HG03565 (cell line): ENCODE results near the gene AKAP10.
"Not testable (repeated sequence)": the region's sequence is repeated elsewhere in the genome, so short reads cannot be mapped to it uniquely, and the experiment has no call there.

ENCODE experiments used
- ATAC-seq: cut with Tn5 transposase; IDR thresholded peaks from one replicate; pipeline ENCODE4 v1.9.1; 2021; ENCODE audit warnings: mild to moderate bottlenecking, moderate library complexity; ENCODE audit not compliant: unreplicated experiment

AKAP10 gene, protein sequence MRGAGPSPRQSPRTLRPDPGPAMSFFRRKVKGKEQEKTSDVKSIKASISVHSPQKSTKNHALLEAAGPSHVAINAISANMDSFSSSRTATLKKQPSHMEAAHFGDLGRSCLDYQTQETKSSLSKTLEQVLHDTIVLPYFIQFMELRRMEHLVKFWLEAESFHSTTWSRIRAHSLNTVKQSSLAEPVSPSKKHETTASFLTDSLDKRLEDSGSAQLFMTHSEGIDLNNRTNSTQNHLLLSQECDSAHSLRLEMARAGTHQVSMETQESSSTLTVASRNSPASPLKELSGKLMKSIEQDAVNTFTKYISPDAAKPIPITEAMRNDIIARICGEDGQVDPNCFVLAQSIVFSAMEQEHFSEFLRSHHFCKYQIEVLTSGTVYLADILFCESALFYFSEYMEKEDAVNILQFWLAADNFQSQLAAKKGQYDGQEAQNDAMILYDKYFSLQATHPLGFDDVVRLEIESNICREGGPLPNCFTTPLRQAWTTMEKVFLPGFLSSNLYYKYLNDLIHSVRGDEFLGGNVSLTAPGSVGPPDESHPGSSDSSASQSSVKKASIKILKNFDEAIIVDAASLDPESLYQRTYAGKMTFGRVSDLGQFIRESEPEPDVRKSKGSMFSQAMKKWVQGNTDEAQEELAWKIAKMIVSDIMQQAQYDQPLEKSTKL

DNA sequence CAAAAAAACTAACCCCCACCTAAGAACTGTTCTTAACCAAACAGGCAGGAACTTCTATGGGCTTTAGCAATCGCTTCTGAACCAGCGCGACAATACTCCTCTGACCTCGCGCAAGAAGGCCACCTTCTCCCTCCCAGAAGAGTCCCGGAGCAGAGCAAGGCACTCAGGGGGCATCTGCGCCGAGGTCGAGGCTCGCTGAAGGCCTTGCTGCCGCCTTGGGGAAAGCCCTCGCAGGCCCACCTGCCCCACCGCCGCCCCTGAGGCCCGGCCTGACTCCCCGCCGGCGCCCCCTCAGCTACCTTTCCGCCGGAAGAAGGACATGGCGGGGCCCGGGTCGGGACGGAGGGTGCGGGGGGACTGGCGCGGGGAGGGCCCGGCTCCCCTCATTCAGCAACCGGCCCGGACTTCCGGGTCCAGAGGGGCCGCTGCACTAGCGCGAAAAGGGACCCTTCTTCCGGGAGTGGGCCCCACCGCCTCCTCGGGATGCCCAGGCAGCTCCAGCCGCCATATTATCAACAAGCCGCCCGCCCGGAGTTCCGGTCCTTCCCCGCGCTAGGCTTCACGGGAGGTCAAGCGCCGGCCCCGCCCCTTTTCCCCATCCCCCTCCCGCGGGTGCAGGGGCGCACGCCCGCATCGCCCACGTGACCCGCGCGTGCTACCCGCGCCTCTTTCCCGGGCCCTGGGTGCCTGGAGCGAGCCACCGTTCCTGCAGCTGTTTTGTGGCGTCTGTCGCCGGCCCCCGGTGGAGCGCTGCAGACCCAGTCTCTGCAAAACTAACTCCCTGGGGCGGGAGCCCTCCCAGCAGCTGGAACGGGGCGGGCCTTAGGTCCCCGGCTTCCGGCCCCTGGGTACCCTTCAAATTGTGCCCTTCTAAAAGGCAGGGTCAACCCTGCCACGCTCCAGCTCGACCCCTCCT lies at the start of gene AKAP10:
Gene AKAP10, minus strand, starts transcription at position 536 of the 916 bp plus-strand sequence. Its CDS starts 149 bp downstream, at position 387.
- ATAC-seq = peak; percentile 59

DNA sequence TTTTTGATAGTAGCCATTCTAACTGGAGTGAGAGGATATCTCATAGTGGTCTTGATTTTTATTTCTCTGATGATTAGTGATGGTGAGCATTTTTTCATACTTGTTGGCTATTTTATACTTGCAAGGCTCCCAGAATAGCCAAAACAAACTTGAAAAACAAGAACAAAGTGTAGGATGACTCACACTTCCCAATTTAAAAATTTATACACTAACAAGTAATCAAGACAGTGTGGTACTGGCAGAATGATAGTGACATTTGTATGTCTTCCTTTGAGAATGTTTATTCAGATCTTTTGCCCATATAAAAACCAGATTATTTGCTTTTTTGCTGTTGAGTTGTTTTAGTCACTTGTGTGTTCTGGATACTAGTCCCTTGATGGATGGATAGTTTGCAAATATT lies 49.3 kb upstream of the AKAP10 start:
- ATAC-seq = no peak

DNA sequence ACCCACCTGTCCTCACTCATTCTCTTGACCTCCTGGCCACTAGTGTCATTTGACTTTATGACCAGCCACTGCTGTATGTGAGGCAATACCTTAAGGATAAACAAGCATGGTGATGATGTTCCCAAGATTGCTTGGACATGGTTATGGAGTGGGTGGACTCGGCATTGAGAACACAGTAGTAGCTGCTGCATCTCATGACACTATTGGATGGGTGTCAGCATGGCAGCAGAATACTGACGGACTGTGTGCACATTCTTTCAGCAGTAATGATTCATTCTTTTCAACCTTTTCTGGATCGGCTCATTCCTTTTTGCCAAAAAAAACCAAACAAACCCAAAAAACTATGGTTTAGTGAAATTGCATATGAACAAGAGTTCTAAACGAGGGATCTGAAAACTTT lies 45.1 kb upstream of the AKAP10 start:
- no peak for ATAC-seq

DNA sequence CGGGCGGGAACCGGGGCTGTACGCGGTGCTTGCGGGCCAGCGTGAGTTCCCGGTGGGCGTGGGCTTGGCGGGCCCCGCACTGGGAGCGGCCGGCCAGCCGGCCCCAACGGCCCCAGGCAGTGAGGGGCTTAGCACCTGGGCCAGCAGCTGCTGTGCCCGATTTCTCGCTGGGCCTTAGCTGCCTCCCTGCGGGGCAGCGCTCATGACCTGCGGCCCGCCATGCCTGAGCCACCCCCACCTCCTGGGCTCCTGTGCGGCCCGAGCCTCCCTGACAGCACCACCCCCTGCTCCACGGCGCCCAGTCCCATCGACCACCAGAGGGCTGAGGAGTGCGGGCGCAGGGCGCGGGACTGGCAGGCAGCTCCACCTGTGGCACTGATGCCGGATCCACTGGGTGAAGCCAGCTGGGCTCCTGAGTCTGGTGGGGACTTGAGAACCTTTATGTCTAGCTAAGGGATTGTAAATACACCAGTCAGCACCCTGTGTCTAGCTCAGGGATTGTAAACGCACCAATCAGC lies 38.9 kb upstream of the AKAP10 start:
- ATAC-seq = not testable (repeated sequence)

DNA sequence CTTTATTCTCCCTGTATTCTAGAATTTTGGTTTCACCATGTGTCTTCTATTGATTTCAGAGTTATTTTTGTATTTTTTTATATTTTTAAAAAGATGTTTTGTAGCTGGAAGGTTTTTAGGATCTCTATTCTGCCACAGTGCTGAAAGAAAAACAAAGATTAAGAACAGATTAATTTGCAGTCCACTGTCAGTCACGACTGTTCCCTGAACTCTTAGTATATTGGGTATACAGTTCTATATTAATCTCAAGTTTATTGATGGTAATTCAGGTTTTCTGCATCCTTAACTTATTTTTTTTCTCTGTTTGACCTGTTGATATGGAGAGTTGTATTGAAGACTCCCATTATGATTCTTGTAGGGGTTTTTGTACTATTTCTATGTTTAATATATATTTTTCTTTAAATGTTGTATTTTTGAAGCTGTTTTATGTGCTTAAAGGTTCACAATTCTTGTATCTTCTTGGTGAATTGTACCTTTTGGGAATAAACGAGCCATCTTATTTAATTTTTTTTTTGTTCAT lies 34.4 kb upstream of the AKAP10 start:
- ATAC-seq = no peak

DNA sequence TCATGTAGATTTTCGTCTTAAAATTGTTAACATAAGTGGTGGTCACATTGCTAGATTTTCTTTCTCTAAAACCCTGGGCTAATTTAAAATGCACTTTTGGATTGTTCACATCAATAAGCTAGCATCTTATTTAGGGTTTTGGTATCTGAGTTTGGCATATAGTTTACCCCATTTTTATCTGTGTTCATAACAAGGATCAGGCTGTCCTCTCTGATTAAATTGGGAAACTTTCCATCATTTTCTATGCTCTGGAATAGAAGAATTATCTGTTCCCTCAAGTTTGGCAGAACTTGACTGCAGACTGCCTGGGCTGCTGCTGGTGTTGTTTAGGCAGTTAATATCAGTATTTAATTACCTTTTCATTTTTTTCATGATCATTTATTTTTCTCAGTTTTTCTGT lies 33.3 kb upstream of the AKAP10 start:
- ATAC-seq = no peak

DNA sequence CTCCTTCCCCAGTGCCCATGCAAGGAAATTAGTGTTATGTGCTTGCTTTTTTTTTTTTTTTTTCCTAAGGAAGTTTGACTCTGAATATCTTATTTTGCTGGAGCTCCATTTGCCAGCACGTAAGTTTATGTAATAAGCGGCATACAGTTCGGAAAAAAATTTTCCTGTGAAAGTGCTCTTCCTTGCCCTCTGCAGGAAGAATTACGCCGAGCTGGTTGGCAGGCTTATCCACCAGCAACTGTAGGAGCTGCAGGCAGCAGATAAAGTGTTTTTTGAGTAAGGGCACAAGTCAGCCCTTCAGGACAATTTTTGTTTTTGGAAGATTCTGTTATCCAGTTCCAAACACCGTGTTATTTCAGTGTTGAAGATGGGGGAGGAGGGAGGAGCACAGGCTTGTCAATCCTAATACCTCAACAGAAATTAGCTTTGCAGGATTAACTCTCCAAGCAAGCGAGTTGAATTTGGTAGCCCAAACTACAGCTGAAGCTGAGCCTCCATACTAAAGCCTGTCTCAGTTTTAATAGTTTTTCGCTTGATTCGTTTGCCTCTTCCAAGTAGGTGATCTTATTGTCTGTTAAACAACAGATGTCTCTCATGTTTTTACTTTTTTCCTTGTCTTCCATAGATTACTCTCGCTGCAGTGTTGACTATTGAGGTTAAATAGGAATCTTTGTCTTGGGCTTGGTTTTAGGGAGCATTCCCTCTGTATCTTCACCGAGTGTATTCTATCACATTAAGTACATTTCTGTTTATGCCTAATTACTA lies 32.7 kb upstream of the AKAP10 start:
- no peak for ATAC-seq

DNA sequence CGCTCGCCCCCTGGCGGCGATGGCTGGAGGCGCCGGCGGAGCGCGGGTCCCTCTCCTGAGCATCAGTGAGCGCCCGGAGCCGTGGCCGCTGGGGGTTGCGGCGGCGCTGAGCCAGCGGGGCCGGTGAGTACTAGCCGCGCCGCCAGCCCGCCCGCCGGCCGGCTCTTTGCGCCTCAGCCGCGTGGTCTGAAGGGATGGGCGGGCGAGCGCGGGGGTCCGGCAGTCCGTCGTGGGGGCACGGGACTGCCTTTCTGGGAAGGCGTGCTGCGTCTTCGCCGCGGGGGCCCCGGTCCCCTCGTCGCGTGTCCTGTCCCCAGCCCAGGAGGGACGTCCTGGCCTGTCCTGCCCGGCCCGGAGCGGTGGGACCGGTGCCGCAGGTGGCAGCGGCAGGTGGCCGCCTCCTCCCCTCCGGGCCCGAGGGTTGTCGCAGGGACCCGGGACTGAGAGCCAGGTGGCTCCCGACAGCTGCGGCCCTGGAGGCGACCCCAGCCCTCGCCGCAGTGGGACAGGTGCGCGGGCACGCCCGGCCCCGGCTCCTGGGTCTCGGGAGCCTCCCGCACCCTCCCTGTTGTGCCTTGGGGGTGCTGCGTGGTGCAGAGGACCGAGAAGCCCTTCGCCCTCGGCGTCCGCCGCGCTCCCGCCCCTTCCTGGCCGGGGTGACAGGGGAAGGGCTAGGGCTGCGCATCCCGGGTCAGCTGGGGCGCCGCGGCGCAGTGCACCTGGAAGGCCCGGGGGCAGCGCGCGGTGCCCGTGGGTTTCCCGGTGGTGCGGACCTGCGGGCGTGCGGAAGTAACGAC lies 31.9 kb upstream of the AKAP10 start, which contains the start of gene SPECC1:
Gene SPECC1, plus strand, starts transcription at position 58 of the 797 bp plus-strand sequence. CDS start 87,293 bp downstream, outside the sequence.
- ATAC-seq = peak; percentile 92

DNA sequence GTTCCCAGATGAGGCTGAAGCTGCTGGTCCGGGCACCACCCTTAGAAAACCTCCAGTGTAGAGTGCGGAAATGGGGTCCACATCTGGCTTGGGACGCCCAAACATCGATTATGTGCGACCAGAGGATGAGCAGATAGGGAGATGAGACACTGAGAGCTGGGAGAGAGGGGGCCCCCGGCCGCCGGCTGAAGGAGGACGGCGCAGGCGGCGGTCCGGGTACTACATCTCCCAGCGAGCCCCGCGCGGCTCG lies 31.3 kb upstream of the AKAP10 start:
- no peak for ATAC-seq

DNA sequence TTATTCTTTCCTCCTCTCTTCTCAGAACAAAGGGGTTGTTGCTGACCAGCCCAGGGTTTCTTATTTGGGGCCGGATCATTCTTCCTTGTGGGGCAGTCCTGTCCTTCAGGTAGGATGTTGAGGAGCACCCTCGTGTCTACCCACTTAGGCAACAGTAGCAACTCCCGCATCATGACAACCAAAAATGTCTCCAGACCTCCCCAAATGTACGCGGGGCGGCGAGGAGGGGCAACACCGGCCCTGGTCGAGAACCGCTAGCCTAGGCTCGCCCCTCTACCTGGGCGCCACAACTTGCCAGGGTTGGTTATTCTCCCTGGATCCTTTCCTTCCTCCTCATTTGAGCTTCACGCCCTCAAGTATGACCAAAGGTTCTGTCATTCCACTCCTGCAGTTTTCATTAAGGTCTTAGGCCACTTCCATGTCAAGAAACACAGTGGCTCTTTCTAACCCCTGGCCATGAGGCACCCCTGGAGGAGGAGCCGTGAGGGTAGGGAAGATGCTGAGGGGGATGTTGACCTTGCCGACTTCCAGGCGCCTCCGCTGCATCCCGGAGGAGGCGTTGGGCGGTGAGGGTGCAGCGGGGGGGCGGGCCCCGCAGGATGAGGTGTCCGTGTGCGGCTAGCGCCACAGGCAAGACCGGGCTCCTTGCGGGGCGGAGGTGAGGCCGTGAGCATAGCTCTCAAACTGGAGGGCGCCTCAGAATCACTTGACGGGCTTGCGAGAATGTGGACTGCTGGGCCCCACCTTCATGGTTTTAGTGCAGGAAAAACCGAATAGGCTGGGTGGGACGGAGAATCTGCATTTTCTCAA lies 30.8 kb upstream of the AKAP10 start:
- no peak for ATAC-seq

DNA sequence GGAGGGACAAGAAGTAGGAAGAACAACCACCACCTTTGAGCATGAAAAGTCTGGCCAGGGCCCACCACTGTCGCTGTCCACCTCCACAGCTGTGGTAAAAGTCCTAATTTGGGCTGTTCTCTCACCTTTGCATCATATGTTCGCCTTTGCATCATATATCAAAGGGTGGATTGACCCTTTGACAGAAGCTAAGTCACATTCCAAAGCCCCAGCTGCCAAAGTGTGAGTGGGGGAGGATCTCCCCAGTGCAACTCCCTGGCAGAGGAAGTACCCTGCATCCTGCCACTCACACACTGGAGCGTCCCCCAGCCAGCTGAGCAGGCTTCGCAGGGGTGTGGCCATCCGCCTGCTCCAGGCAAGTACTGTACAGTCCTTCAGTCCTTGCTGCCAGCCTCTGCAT lies 18.9 kb upstream of the AKAP10 start:
- ATAC-seq = no peak

DNA sequence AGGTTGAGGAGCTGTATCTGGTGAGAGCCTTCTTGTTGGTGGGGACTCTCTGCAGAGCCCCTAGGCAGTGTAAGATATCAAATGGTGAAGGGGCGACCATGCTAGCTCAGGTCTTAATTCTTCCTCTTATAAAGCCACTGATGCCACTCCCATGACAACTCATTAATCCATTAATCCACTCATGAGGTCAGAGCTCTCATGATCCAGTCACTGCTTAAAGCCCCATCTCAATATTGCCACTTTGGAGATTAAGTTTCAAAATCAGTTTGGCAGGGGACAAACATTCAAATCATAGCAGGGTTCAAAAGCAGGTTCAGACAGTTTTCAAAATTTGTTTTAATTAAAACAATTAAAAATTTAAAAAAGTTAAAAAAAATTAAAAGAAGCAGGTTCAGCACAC lies 18.5 kb upstream of the AKAP10 start:
- ATAC-seq = no peak

DNA sequence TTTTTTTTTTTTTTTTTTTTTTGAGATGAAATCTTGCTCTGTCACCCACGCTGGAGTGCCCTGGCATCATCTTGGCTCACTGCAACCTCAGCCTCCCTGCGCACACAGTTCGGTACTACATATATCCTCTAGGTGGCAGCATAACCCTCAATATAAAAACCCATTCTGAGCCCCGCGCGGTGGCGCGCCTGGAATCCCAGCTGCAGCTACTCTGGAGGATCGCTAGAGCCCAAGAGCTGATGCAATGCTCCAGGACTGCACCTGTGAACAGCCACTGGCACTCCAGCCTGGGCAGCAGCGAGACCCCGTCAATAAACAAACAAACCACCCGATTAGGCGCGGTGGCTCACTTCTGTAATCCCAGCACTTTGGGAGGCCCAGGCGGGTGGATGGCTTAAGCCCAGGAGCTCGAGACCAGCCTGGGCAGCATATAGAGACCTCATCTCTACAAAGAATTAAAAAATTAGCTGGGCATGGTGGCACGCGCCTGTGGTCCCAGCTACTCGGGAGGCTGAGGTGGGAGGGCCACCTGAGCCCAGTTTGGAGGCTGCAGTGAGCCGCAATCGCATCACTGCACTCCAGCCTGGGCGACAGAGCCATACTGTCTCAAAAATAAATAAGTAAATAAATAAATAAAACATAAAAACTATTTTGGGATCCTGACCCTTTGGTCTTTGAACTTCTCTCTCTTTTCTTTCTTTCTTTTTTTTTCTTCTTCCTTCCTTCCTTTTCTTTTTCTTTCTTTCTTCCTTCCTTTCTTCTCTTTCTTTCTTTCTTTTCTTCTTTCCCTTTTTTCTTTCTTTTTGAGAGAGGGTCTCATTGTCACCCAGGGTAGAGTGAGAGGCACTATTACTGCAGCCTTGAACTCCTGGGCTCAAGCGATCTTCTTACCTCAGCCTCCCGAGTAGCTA lies 15.4 kb upstream of the AKAP10 start:
- peak; percentile 75 for ATAC-seq

DNA sequence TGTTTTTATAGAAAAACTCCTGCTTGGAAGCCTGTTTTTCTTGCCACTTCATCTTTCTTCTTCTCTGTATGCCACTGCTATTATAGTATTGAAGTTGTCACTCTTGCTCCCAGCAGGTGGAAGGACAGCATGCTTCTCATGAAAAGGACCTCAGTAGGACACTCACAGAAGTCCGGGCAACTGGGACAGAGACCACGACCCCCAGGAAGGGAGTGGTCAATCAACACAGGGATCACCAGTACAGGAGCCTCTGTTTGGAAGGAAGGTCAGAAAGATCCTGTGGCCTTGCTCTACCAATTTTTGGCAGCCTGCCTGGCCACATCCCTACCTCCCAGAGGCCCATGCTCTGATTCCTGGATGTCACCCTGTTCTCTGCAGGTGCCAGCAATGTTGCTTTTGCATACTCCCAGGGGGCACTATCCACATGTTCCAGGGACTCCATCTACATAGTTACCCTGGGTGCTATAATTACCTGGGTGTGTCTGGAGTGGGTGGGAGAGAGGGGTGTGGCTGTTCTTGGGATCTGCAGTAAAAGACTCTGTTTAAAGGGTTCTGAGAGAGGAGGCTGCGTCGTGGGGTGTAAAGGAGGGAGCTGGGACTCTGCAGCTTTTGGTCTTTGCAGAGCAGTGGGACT lies 13.7 kb upstream of the AKAP10 start:
- ATAC-seq = no peak

DNA sequence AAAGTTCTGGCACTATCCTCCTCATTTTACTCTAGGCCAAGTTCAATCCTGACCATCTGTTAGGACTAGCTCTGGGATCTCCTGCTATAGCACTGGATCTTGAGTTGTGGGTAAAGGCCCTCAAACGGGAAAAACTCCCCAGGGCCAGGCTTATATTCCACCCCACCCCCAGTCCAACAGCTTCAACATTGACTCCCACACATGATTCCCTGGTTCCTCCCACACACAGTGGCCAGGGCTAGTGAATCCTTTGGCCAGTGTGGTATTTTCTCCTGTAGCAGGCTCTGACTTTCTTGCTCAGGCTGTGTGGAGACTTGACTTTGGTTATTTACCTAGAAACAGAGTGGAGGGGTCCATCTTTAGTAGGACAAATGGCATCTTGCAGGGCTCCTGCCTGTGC lies 10.3 kb upstream of the AKAP10 start:
- no peak for ATAC-seq

DNA sequence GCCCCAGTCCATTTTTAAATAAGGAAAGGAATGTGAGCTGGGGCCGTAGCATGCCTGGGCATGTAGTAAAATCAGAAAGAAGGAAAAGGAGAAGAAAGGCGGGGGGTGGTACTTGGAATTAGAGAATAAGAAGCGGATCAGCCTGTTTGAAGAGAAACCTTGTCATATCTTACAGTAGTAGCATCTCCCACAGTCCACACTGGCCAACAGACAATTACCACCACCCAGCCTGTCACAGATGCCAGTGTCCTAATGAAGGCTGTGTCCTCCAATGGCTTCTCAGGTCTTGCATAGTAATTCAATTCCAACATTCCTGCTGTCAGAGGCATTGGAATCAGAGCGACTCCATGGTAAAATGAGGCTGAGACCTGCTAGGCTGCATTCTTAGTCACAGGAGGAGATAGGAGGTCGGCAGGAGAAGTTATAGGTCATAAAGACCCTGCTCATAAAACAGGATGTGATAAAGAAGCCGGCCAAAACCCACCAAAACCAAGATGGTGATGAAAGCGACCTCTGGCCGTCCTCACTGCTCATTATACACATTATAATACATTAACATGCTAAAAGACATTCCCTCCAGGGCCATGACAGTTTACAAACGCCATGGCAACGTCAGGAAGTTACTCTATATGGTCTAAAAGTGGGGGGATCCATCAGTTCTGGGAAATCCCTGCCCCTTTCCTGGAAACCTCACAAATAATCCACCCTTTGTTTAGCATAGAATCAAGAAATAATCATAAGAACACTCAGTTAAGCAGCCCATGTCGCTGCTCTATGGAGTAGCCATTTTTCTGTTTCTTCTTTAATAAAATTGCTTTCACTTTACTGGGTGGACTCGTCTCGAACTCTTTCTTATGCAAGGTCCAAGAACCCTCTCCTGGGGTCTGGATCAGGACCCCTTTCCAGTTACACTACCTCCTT lies 9.6 kb upstream of the AKAP10 start:
- ATAC-seq = no peak
